OCI-LY7 (cell line): ENCODE measurements around the gene ZNF200. TPM values are rescaled to one million over a fixed set of nuclear protein-coding genes. Genes with fewer than 3 reads are reported as not detected.
"Not testable (repeated sequence)": the region's sequence is repeated elsewhere in the genome, so short reads cannot be mapped to it uniquely, and the experiment has no call there.

Source experiments
- BruUV-seq: library from RNA; stranded (reverse); fragments of 400-500 nt; replicated peaks from 2 replicates; lab custom pipeline; 2021; lab: Mats Ljungman, UMichigan
- CTCF ChIA-PET: fragments of 300-600 bp; sonication (Branson Sonifier 250); formaldehyde crosslinking; loops from one replicate; lab custom pipeline; 2022; ENCODE audit warnings: antibody characterized with exemption; ENCODE audit not compliant: unreplicated experiment; lab: Charles Lee
- POLR2A ChIA-PET: fragments of 300-600 bp; sonication (Branson Sonifier 250); formaldehyde crosslinking; loops from one replicate; lab custom pipeline; 2022; ENCODE audit warnings: antibody characterized with exemption; lab: Charles Lee
- DNase-seq: peaks from one replicate; pipeline ENCODE4 v3.0.0-alpha.2; 2015; ENCODE audit warnings: low spot score
- H2AFZ ChIP-seq: fragments of 200-600 bp; sonication (generic), shearing (Covaris generic); 2 replicates; pipeline ENCODE4 v1.6.1; 2014; ENCODE audit warnings: mild to moderate bottlenecking, antibody characterized with exemption, low read length, moderate library complexity
- H3K27ac ChIP-seq: fragments of 200-600 bp; sonication (generic); 2 replicates; pipeline ENCODE4 v1.5.1; 2014; ENCODE audit warnings: mixed run types, low read depth, mild to moderate bottlenecking, moderate library complexity, low read length, inconsistent platforms; ENCODE audit not compliant: poor library complexity, severe bottlenecking
- H3K36me3 ChIP-seq: fragments of 200-600 bp; sonication (generic); 2 replicates; pipeline ENCODE4 v1.6.1; 2014; ENCODE audit warnings: mild to moderate bottlenecking, antibody characterized with exemption, low read length, moderate library complexity, mixed read lengths; ENCODE audit not compliant: insufficient read depth
- H3K4me1 ChIP-seq: fragments of 200-600 bp; sonication (generic); 2 replicates; pipeline ENCODE4 v1.5.1; 2014; ENCODE audit warnings: mild to moderate bottlenecking, low read length; ENCODE audit not compliant: insufficient read depth, poor library complexity, severe bottlenecking
- H3K4me2 ChIP-seq: fragments of 200-600 bp; sonication (generic); 2 replicates; pipeline ENCODE4 v1.6.1; 2014; ENCODE audit warnings: mild to moderate bottlenecking, low read length
- H3K4me3 ChIP-seq: fragments of 200-600 bp; sonication (generic); 2 replicates; pipeline ENCODE4 v1.5.1; 2014; ENCODE audit warnings: mild to moderate bottlenecking, low read depth, low read length; ENCODE audit not compliant: poor library complexity, severe bottlenecking
- H3K79me2 ChIP-seq: fragments of 200-600 bp; sonication (generic); 2 replicates; pipeline ENCODE4 v1.6.1; 2016; ENCODE audit warnings: low read depth, mild to moderate bottlenecking, low read length, moderate library complexity, mixed read lengths; ENCODE audit not compliant: insufficient read depth
- H3K9me2 ChIP-seq: fragments of 200-600 bp; sonication (generic); 2 replicates; pipeline ENCODE4 v1.6.1; 2016; ENCODE audit warnings: mild to moderate bottlenecking, low read length, mixed read lengths; ENCODE audit not compliant: insufficient read depth
- H3K9me3 ChIP-seq: fragments of 200-600 bp; sonication (generic); 2 replicates; pipeline ENCODE4 v1.6.1; 2014; ENCODE audit warnings: mild to moderate bottlenecking, mixed run types, low read length, mixed read lengths
- H4K20me1 ChIP-seq: fragments of 200-600 bp; sonication (generic); 2 replicates; pipeline ENCODE4 v1.6.1; 2014; ENCODE audit warnings: mild to moderate bottlenecking, antibody characterized with exemption, low read length, moderate library complexity, mixed read lengths; ENCODE audit not compliant: insufficient read depth
- EZH2phosphoT487 ChIP-seq: fragments of 200-600 bp; sonication (generic); IDR thresholded peaks from 2 replicates; pipeline ENCODE4 v1.6.1; 2018; ENCODE audit warnings: low read depth, borderline replicate concordance, mild to moderate bottlenecking, mixed run types, antibody characterized with exemption, low read length, moderate library complexity, mixed read lengths
- intact Hi-C: fragments of 100-400 bp; cut with micrococcal nuclease; formaldehyde crosslinking; loops from one replicate; pipeline ENCODE4 v1.10.0; 2022; ENCODE audit not compliant: unreplicated experiment
- total RNA-seq, 2 experiments: library from RNA; depleted of rRNA in 1 of 2; stranded (reverse); fragments of >200 nt in 1 of 2; shearing (Covaris generic) in 1 of 2; gene quantifications; 2 replicates each; pipeline ENCODE4 v1.2.3, GENCODE V29; 2014 to 2022
- TF ChIP-seq, protein P1 (sequence below): fragments of 200-600 bp; sonication (generic); conservative IDR thresholded peaks from 2 replicates; pipeline ENCODE4 v1.5.1; 2014; ENCODE audit warnings: mild to moderate bottlenecking, antibody characterized with exemption, low read length, moderate library complexity, mixed read lengths

ZNF200 gene
- total RNA-seq, 2 experiments from 2014 or later: 13.9 to 19.8 TPM

DNA sequence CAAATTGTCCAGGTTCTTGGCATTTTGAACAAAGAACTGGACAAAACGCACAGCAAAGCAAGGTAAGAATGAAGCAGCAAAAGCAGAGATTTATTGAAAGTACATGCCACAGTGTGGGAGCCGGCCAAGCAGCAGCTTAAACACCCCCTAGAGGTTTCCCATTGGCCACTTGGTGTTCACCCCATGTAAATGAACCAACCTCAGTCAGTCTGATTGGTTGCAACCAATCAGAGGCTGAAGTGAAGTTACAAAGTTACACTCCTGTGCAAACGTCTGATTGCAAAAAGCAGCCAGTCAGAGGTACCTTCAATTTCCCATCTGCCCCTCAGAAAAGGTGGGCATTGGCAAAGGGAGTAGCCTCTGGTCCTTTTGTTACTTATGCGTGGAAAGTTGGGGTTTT lies 39.5 kb upstream of the ZNF200 start:
- H3K9me3 ChIP-seq: no peaks in the 10 kb centered on the region
- H3K4me2 ChIP-seq: peak overlapping the region; percentile 25; the same call in 1 of the 2 replicates
- H3K79me2 ChIP-seq: no peaks in the 10 kb centered on the region
- POLR2A ChIA-PET: no interaction called here
- no TSS peak for BruUV-seq
- TF ChIP-seq, protein P1, sequence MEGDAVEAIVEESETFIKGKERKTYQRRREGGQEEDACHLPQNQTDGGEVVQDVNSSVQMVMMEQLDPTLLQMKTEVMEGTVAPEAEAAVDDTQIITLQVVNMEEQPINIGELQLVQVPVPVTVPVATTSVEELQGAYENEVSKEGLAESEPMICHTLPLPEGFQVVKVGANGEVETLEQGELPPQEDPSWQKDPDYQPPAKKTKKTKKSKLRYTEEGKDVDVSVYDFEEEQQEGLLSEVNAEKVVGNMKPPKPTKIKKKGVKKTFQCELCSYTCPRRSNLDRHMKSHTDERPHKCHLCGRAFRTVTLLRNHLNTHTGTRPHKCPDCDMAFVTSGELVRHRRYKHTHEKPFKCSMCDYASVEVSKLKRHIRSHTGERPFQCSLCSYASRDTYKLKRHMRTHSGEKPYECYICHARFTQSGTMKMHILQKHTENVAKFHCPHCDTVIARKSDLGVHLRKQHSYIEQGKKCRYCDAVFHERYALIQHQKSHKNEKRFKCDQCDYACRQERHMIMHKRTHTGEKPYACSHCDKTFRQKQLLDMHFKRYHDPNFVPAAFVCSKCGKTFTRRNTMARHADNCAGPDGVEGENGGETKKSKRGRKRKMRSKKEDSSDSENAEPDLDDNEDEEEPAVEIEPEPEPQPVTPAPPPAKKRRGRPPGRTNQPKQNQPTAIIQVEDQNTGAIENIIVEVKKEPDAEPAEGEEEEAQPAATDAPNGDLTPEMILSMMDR: no peak
- TF ChIP-seq EZH2phosphoT487: no peak
- peak; percentile 60 for DNase-seq
- H4K20me1 ChIP-seq: no peaks in the 10 kb centered on the region
- no peak overlapping the region for H3K4me3 ChIP-seq
- H3K9me2 ChIP-seq: no peaks in the 10 kb centered on the region
- intact Hi-C loops: no loop called here
- peaks cover 12% of the 10 kb centered on the region for H3K4me1 ChIP-seq
- H3K36me3 ChIP-seq: no peaks in the 10 kb centered on the region
- H2AFZ ChIP-seq: peak overlapping the region; percentile 56; the same call in 1 of the 2 replicates
- CTCF ChIA-PET: no interaction called here
- H3K27ac ChIP-seq: peak overlapping the region; percentile 39

DNA sequence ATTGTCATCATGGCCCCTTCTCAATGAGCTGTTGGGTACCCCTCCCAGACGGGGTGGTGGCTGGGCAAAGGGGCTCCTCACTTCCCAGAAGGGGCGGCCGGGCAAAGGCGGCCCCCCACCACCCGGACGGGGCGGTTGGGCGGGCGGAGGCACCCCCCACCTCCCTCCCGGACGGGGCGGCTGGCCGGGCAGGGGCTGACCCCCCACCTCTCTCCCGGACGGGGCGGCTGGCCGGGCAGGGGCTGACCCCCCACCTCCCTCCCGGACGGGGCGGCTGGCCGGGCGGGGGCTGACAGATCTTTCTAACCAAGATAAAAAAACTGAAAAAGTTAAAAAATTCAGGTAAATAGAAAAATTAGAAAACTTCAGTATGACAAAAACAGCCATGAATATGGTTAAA lies 36.3 kb upstream of the ZNF200 start:
- H4K20me1 ChIP-seq, H3K36me3 ChIP-seq, DNase-seq, intact Hi-C loops, H3K9me3 ChIP-seq, H3K9me2 ChIP-seq, H3K4me2 ChIP-seq, POLR2A ChIA-PET, BruUV-seq, H3K27ac ChIP-seq, CTCF ChIA-PET, H2AFZ ChIP-seq, H3K4me3 ChIP-seq, H3K79me2 ChIP-seq: not testable (repeated sequence)
- H3K4me1 ChIP-seq: peaks cover 20% of the 10 kb centered on the region

DNA sequence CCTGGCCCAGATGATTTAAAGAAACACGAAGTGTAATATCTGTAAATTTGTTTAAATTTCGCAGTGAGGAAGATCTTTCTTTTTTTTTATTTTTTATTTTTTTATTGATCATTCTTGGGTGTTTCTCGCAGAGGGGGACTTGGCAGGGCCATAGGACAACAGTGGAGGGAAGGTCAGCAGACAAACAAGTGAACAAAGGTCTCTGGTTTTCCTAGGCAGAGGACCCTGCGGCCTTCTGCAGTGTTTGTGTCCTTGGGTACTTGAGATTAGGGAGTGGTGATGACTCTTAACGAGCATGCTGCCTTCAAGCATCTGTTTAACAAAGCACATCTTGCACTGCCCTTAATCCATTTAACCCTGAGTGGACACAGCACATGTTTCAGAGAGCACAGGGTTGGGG lies 35.8 kb upstream of the ZNF200 start:
- H3K36me3 ChIP-seq, H3K9me2 ChIP-seq, H3K9me3 ChIP-seq, H3K27ac ChIP-seq, H2AFZ ChIP-seq, H3K79me2 ChIP-seq, DNase-seq, H3K4me3 ChIP-seq, intact Hi-C loops, BruUV-seq, H3K4me2 ChIP-seq, H4K20me1 ChIP-seq, CTCF ChIA-PET, POLR2A ChIA-PET: not testable (repeated sequence)
- peaks cover 20% of the 10 kb centered on the region for H3K4me1 ChIP-seq

DNA sequence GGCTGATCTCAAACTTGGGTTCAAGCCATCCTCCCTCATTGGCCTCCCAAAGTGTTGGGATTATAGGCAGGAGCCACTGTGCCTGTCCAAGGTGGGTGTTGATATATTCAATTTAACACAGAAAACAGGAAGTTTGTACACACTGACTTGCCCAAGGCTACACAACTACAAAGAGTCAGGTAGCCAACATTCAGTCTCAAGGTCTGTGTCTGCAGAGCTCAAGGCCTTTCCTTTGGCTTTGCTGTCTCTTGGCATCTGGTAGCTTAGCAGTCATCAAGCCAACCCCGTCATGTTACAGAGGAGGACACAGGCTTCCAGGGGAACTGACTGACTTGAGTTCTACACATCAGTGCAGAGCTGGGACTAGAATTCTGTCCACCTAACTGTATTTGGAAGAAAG lies 33.3 kb upstream of the ZNF200 start:
- no peak overlapping the region for H2AFZ ChIP-seq
- no peaks in the 10 kb centered on the region for H4K20me1 ChIP-seq
- no peaks in the 10 kb centered on the region for H3K36me3 ChIP-seq
- H3K9me2 ChIP-seq: no peaks in the 10 kb centered on the region
- no TSS peak for BruUV-seq
- peaks cover 4% of the 10 kb centered on the region; the same call in 1 of the 2 replicates for H3K79me2 ChIP-seq
- no peak for TF ChIP-seq EZH2phosphoT487
- TF ChIP-seq, protein P1: no peak
- peaks cover 15% of the 10 kb centered on the region for H3K4me1 ChIP-seq
- ChIA-PET CTCF (interaction anchor here (0.6 to 1.3 kb wide), 2 partner anchors 8 to 12 kb away, joined by 3 to 8 read pairs; no protein-coding TSS in a partner anchor), POLR2A (interaction anchor here (0.7 kb wide), 1 partner anchor 191 kb away, joined by 3 read pairs; no protein-coding TSS in a partner anchor)
- no peak overlapping the region for H3K27ac ChIP-seq
- no peak for DNase-seq
- no peak overlapping the region for H3K4me2 ChIP-seq
- intact Hi-C loops: loop anchor here (5.0 to 10.0 kb wide), 2 partner anchors 99 to 113 kb away; no protein-coding TSS in a partner anchor
- no peaks in the 10 kb centered on the region for H3K9me3 ChIP-seq
- no peak overlapping the region for H3K4me3 ChIP-seq
